ENCODE results near the gene TGDS.

The TGDS gene

GRCh38 chr13:94598281-94598680 is 2.3 kb upstream of the TGDS start:
- DNase-seq, result no peak

DNA sequence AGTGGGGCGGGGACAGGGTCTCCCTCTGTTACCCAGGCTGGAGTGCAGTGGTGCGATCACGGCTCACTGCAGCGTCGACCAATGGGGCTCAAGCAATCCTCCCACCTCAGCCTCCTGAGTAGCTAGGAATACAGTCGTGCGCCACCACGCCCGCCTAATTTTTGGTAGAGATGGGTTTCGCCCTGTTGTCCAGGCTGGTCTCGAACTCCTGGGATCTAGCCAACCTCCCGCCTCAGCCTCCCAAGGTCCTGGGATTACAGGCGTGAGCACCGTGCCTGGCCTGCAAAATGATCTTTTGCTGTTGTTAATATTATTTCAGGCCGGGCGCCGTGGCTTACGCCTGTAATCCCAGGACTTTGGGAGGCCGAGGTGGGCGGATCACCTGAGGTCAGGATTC is 621 bp upstream of the TGDS start:
- DNase-seq, result no peak

DNA sequence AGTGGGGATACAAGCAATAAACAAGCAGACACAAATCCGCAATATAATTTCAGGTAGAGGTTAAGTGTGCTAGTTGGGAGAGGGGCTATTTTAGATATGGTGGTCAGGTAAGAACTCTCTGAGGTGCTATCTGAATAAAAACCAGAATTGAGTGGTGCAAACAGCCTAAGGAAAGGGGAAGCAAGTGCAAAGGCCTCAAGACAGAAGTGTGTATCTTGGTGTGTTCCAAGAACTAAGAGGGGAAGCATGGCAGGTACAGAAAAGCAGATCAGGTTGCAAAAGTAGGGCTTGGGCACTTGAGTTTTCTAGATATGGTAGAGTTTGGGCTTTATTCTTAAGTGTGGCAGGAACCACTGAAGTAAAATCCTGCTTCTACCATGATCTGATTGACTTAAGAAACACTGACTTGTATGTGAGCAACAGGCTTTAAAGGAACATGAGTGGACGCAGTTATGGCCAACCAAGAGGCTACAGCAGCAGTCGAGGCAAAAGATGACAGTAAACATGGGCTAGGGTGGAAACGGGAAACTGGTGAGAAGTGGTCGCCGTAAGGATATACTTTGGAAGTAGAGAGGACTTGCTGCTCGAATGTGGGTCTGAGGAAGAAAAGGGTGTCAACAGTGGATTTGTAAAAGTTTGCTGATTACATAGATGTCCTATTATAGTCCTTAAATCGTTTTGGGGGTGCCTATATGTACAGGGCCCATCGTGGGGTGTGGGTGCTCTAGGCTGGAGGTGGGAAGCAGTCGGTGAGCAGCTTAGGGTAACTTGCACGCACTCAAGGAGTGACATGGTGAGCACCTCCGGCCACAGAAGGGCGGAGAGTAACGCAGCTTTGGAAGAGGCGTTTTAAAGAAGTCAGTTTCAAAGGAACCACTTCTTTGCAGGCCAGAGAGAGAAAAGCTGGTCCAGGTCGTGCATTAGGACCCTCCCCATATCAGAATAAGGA is 677 bp downstream of the TGDS start:
- peak; percentile 36 for DNase-seq

- no peak for DNase-seq
Observed at GRCh38 chr13:94590744-94591143, 5.2 kb downstream of the TGDS start.

- no peak for DNase-seq
Observed at GRCh38 chr13:94588541-94588940, 7.4 kb downstream of the TGDS start.

DNA sequence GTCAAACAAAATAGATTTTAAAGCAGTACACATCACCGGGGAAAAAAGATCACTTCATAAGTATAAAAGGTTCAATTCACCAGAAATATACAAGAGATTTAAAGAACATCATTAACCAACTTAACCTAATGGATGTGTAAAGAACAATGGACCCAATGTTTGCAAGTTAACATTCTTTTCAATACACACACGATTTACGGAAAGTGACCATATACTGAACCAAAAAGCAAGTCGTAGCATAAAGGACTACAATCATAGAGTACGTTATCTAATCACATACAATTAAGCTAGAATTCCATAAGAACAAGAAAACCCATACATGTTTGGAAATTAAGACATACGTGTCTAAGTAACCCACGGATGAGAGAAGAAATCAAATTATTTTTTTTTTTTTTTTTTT is 9.6 kb downstream of the TGDS start:
- DNase-seq, result no peak

GRCh38 chr13:94585543-94586101 is 10.3 kb downstream of the TGDS start:
- no peak for DNase-seq

- no peak for DNase-seq
Observed at GRCh38 chr13:94583926-94584325, 12.0 kb downstream of the TGDS start.

GRCh38 chr13:94579063-94579462 is 16.9 kb downstream of the TGDS start:
- DNase-seq, result no peak

DNA sequence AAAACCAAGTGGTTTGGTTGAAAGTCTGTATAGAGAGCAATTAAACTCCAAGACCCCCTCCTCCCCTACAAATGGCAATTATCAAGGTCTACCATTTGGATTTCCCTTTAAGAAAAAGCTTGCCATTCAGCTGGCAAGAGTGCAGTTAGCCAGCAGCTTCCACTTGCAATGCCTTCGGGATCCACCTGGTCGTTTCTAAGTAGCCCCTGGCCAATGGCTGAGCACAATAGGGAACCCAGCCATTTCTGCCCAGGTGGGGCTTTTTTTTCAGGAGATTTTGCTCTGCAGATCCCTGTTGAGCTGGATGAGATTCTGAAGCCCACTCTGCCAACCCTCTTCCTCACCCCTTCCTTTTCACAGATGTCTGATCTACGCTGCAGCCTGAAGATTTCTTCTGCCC is 26.3 kb downstream of the TGDS start:
- DNase-seq, result no peak

- DNase-seq, result no peak
Observed at GRCh38 chr13:94568443-94568842, 27.5 kb downstream of the TGDS start.

- no peak for DNase-seq
Observed at GRCh38 chr13:94567581-94567980, 28.4 kb downstream of the TGDS start.

DNA sequence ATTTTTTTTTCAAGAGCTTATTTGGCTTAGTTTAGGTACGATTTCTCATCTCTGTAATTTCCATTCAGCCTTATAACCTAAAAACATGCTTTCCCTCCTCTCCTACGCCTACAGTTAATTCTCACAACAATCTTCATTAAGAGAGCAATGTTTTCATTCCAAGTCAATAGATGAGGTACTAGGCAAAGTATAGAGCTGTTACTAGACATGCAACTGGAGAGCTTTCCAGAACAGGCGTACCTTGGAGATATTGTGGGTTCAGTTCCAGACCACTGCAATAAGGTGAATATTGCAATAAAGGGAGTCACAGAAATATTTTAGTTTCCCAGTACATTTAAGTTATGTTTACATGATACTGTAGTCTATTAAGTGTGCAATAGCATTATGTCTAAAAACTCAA is 34.8 kb downstream of the TGDS start:
- no peak for DNase-seq

DNA sequence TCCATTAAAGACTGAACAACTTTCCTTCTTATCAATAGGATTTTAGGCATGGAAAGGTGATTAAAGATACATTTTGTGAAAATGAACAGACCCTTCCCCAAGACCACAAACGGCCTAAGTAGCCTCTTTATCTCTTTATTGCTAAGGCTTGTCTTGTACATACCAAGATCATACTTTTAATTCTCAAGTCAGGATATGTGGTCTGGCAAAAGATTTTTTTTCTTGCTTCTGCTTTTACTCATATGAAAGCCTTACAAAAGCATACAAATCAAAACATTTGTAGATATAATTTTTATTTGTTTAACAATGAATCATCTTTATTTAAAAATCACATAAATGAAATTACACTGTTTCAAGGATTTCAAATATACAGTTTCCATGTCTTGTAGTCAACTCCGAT is 35.8 kb downstream of the TGDS start:
- DNase-seq, result no peak

- DNase-seq, result no peak
Observed at GRCh38 chr13:94559222-94559795, 36.6 kb downstream of the TGDS start.

GRCh38 chr13:94558716-94559115 is 37.2 kb downstream of the TGDS start:
- DNase-seq, result no peak

GRCh38 chr13:94557684-94558235 is 38.2 kb downstream of the TGDS start:
- DNase-seq, result no peak

- DNase-seq, result no peak
Observed at GRCh38 chr13:94556621-94557020, 39.3 kb downstream of the TGDS start.

- no peak for DNase-seq
Observed at GRCh38 chr13:94556041-94556440, 39.9 kb downstream of the TGDS start.

DNA sequence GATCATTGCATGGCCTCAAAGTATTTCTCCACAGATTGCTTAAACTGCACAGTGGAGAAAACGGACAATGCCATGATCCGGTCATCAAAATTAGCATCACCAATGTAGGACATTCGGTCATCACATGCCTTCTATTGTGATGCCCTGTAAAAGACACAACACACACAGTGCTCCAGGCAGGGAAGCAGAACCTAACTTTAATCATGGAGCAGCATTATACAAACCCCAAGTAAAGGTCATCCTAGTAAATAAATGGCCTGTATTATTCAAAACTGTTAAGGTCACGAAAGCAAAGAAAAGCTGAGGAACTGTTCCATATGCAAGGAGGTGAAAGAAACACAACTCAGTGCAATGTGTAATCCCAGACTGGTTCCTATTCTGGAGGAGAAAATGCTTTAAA is 42.2 kb downstream of the TGDS start:
- no peak for DNase-seq

DNA sequence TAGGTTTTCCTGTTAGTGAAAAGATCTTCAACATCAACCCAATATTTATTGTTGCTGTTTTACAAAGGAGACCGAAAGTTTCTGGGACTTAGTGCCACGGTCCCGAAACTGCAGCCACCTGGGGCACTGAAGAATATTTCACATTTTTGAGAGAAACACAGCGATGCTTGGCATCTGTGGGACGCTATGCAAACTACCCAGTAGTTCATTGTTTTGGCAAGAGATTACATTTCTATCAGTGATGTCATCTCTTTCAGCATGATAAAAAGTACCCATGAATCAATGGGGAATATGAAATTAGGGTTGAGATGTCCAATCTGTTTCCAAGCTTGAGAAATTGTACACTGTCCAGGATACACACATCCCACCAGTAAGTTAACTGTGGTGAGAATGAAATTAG is 43.9 kb downstream of the TGDS start:
- DNase-seq, result no peak

DNA sequence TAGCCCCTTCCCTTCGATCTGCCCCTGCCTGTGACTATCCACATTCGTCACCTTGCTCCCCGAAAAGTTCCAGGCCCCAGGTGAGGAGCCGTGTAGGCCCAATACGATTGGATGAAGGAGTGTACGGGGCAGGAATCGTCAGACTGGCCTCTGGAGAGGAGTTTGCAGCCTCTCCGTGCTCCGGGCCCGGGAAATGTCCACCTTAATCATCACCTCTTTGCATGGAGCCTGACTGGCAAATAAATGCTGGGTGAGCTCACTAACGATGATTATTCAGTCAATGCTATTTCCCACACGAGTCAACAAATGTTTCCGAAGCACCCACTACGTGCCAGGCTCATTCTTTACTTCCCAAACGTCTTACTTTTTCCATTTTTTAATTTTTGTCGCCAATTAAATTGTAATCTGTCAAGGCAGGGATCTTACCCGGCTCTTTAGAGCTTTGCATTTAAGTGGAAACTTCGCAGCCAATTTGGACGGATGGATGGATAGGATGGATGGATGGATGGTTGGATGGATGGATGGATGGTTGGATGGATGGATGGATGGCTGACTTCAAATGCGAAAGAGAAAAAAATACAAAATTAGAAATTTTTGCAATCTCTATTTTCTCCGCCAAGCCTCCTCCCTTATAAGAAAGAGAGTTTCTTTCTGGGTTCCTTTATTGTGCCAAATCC is 45.8 kb downstream of the TGDS start:
- DNase-seq, result no peak

All from stimulated activated CD4-positive, alpha-beta T cell treated with anti-CD3 and anti-CD28 coated beads, Interleukin-4, amount 100 ng/mL, for 1 hour (primary cell).